Islet of Langerhans (tissue), 1 donor: ENCODE results near the gene LMBRD1.
"Not testable (repeated sequence)": the region's sequence is repeated elsewhere in the genome, so short reads cannot be mapped to it uniquely, and the experiment has no call there.

Experiments
- FAIRE-seq: peaks from one replicate; lab custom pipeline; 2011; peaks lifted over from hg19 to GRCh38; lab: Jason Lieb, UNC

The LMBRD1 gene

GRCh38 chr6:69732640-69733039, 64.2 kb downstream of the LMBRD1 start:
- peak; percentile 72 for FAIRE-seq

DNA sequence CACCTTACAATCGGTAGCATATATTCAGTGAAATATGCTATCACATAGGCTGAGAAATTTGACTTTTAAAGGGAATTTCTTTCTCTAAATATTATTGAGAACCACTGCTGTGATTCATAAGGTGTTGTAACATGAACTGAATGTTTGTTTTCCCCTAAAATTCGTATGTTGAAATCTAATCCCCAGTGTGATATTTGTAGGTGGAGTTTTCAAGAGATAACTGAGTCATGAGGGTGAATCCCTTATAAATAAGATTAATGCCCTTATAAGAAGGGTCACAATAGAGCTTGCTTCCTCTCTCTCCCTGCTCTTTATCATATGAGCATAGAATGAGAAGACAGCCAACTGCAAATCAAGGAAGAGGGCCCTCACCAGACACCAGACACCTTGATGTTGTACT, 64.8 kb downstream of the LMBRD1 start:
- no peak for FAIRE-seq

- FAIRE-seq: peak; percentile 96
These were observed 66.8 kb downstream of the LMBRD1 start for GRCh38 chr6:69729870-69730449.

GRCh38 chr6:69722683-69723082, 74.1 kb downstream of the LMBRD1 start:
- FAIRE-seq: no peak

GRCh38 chr6:69719602-69720193, 77.1 kb downstream of the LMBRD1 start:
- no peak for FAIRE-seq

DNA sequence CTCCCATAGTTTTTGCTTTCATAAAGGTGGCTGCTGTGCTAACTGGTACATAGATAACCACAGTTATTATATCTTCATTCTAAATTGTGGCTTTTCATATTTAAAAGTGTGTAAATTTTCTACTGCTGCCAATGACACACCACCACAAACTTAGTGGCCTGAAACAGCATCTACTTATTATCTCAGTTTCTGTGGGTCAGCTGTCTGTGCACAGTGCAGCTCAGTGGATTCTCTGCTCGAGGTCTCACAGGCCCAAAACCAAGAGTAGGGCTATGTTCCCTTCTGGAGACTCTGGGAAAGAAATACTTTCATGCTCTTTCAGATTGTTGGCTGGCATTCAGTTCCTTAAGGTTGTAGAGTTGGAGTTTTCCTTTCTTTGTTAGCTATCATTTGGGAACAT, 90.1 kb downstream of the LMBRD1 start:
- FAIRE-seq: no peak

DNA sequence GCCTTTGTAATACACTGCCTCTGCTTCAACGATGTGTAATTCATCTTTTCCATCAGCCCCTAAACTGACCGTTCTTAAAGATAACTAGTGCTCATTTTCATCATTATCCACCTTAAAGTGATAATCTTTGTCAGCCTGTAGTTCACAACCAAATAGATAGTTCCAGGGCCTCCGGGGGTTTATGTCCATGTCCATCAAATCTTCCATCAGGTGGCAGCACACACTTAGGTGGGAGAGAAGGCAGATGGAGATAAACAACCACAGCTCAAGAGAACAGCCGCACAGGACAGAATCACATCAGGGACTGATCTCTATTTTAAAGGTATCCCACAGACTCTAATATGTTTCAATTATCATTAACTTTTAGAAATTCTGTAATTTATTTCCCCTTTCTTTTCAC, 90.9 kb downstream of the LMBRD1 start:
- no peak for FAIRE-seq

DNA sequence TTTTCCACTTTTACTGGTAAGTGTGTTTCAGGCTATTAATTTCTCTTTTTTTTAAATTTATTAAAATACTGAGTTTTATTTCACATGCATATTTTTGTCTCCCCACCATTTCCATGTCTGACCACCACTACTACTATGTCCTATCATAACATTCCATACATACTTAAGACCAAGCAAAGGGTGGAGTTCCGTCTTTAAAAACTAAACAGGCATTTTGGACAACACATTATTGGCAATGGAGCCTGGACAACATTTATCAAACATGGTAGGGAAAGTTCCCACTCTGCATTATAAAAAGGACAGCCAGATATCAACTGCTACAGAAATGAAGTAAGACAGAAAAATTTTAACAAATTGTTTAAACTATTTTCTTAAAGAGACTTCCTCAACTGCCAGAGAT, 91.9 kb downstream of the LMBRD1 start:
- no peak for FAIRE-seq

- FAIRE-seq: no peak
These were observed 97.2 kb downstream of the LMBRD1 start for GRCh38 chr6:69699655-69700054.

DNA sequence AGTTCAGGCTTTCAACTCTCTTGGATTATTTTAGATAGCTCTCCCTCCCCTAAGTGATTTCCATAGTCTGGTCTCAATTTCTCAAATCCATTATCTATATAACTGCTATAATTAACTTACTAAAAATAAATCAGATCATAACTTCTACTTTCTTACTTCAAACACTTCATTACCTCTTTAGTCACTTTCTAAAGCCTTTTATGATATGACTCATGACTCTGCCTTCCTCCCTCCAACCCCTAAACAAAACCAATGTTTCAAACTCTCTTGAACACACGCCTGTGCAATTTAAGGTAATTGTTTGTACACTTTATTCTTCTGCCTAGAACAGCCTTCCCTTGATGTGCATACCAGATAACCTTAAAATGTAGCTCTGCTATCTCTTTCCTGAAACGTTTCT, 100.5 kb downstream of the LMBRD1 start:
- FAIRE-seq: no peak

DNA sequence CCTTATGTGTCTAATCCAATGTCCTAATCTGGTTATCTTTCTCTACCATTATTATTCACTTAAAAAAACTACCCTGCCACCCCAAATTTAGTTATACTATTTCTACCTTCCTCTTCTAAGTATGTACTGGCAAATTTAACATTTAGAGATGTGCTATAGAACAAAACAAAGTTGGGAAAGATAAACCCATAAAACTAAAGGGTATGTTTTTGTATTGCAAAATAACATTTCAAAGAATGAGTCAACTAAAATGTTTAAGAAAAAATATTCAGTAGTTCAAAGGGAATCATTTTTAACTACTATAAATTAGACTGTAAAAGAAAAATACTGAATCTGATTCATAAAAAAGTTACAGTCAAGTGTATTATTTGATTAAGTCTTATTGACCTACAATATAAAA, 103.0 kb downstream of the LMBRD1 start:
- no peak for FAIRE-seq

DNA sequence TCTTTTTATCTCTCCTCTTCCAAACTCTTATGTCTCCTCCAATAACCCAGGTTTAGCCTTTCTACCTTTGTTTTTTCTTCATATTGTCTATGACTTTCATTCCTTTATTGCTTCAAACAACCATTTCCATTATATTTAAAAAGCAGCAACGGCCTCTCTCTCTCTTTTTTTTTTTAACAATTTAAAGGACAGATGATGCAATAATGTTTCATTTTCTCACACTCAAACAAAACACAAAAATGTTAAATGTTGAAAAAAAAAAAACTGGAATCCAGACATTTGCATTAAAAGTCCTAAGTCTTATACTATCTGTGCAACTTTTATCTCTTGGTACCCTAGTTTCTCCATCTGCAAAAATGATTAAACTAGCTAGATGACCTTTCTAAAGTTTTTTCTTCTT, 105.8 kb downstream of the LMBRD1 start:
- no peak for FAIRE-seq

DNA sequence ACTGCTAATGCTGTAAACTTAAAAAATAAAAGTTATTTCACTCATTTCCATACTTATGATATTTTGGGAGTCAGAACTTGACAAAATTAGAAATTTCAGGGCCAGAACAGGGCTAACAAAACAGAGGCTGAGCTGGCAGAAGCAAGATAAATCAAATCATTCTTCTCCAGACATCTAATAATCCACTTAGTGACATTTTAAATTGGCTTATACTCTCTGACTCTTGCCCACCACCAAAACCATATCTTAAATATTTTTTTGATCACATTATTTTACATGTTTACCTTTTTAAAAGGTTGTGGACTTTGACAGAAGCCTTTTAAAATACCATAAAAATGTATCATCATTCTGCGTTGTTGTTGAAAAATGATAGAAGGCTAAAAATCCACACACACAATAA, 116.5 kb downstream of the LMBRD1 start:
- no peak for FAIRE-seq

DNA sequence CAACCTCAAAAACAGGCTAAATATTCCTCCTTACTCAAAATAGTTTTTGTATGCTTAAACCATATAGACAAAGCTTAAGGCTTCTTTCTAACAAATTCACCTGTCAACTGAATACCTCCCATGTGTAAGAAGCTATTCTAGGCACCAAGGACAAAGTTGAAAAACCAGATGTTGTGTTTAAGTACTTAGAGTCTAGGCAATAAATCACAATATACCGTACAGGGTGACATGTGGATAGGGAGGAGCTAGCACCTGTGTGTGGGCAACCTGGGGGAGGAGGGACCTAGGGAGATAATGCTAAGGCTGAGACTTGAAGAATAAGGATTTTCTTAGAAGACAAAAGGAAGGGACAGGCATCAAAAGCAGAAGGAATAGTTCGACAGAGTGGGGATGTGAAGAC, 123.5 kb downstream of the LMBRD1 start:
- FAIRE-seq: no peak

DNA sequence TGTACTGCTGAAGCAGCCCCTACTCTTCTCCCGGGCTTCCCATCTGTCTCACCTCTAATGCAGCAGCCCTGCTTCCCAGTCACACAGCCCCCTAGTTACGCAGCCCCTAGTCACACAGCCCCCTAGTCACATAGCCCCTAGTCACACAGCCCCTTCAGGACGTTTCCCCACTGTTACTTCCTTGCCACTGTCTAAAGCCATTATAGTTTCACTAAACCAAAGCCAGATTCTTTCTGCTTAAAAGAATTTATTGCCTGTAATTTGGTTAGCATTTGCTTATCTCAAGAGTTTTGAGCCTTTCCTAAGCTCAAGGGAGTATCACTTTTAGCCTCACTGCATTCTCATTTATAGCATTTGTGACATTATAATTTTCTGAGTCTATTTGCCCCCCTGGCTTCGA, 127.9 kb downstream of the LMBRD1 start:
- FAIRE-seq: no peak

GRCh38 chr6:69666779-69667178, 130.0 kb downstream of the LMBRD1 start:
- FAIRE-seq: not testable (repeated sequence)

GRCh38 chr6:69665437-69665836, 131.4 kb downstream of the LMBRD1 start:
- no peak for FAIRE-seq

- FAIRE-seq: no peak
These were observed 132.3 kb downstream of the LMBRD1 start for GRCh38 chr6:69664551-69664950.

DNA sequence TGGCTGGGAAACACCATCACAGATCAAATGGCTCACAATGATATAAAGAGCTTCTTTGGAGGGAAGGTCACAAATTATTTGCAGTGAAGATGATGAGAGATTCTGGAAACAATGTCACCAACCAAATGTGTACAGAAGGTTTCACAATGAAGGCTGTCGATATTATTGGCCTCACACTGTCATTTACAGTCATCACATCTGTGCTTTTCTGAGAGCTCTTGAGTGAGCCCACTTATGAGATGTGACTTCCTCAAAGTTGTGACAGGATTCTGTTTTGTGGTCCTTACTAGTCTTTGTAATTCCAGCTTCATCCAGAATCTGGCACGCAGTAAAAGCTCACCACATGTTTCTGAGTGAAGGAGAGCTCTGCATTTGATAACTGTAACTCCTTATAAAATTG, 133.6 kb downstream of the LMBRD1 start:
- no peak for FAIRE-seq

- FAIRE-seq: no peak
These were observed 146.1 kb downstream of the LMBRD1 start for GRCh38 chr6:69650703-69651102.

DNA sequence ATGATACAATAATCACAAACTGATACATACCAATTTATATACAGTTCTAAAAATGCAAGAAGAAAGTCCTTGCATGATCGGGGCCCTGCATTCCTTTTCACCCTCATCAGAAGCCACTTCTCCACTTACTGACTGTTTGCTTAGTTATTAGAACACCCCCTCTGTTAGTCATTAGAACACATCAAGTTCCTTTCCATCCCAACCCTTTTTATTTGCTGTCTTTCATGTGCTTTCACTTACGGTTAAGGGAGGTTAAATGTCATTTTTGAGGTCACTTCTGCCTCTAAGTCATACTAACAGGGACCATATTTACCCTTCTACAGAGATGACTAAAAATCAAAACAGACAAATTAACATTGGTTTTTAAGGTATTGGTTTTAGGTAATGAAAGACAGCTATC, 149.1 kb downstream of the LMBRD1 start:
- no peak for FAIRE-seq

DNA sequence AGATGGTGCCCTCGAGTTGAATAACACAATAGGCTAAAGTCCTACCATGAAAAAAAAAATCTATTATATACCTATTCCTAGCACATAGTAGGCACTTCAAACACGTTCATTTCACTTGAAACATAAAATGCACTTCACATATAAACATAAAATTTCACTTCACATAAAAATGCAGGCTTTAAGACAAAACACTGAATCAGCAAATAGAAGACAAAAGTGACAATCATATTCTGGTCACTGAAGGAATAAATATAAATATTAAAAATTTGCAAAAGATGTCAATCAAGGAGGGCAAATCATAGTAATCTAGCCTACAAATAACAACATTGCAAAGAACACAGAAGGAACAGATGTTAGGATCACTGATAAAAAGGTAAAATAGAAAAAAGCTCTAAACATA, 153.1 kb downstream of the LMBRD1 start:
- FAIRE-seq: no peak

DNA sequence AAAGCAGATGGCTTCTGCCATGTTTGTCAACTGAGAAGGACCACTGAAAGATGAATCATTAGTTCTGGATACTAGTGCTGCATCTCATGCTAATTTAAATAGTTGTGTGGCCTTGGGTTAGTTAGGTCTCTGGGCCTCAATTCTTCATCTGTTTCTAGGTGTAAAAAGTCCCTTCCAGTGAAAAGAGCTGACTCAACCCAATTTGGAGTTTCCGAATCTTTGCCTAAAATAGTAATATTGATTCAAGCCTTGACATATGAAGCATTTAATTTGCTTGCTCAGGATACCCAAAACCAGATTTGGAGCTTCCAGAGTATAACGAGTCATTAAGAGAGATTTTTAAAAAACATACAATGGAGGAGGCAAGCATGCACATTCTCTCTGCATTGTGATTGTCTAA, 163.9 kb downstream of the LMBRD1 start:
- FAIRE-seq: no peak

DNA sequence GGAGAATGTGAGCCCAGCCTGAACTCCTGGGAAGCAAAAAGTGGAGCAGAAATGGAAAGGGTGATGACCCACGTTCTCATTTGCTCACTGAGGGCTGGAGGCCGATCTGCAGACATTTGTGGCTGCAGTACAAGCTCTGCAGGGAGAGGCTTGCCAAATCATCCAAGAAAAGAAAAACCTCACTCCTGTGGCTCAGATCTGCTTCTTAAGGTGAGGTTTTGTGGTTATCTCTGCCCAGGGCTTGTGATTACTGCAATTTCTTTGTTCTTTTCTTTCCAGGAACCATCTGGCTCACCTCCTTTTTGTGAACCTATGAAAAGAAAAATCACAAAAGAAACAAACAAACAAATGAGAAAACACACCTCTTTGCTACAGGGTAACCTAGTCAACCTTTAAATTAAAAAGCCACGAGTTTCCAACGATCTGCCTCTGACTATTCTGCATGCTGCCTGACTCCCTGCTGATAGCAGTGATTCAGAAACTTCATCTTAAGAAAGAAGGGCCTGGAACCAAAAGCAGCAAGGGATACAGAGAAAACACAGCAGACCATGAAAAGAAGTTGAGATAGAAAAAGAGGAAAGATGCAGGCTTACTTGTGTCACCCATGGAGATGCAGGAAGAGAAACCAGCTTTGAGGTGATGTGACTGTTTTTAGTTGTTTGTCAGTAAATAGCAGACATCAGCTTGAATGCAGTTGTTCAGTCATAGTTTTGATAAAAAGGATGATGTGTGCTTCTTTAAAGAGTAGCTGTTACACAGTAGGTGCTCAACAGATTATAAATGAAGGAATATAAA, 165.1 kb downstream of the LMBRD1 start:
- FAIRE-seq: no peak
